AG04449 (cell line): ENCODE data around the gene KIAA0825.

ENCODE experiments used
- CTCF ChIA-PET: fragments of 350-600 bp; formaldehyde crosslinking; extraction: SDS; loops from one replicate; lab custom pipeline; 2021; ENCODE audit warnings: antibody characterized with exemption; lab: Yijun Ruan, JAX
- POLR2A ChIA-PET: fragments of 400-600, 350-600 bp; formaldehyde crosslinking; extraction: SDS; loops from one replicate; lab custom pipeline; 2020; ENCODE audit warnings: antibody characterized with exemption, inconsistent platforms; lab: Yijun Ruan, JAX
- DNase-seq: peaks from one replicate; pipeline ENCODE4 v3.0.0-alpha.2; 2010; ENCODE audit warnings: low read depth, low spot score
- H3K4me3 ChIP-seq: 2 replicates; pipeline ENCODE4 v1.5.1; 2011; ENCODE audit warnings: low read depth, mild to moderate bottlenecking, control low read depth, low read length
- TF ChIP-seq, protein P1 (sequence below): IDR thresholded peaks from one replicate; pipeline ENCODE4 v1.5.1; 2011; ENCODE audit warnings: mild to moderate bottlenecking, moderate library complexity, low read length, control low read depth, inconsistent platforms; ENCODE audit not compliant: insufficient read depth; ENCODE audit errors: missing control alignments

Gene KIAA0825

DNA sequence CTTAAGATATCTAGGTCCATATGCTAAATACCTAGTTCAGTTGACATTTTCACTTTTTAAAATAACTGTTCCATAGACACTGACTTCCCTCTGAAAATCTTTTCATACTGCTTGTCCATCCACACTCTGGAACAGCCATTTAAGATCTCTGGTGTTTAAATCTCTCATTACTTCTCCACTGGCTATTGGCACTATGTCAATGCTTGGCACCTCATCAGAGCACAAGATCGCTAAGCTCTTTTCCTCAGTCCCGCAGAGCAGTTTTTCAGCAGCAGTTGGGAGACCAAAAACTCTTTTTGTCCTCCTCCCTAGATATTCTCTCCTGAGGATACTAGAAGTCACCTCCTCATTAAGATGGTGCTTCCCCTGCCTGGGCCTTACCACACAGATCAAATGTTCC is 172.7 kb downstream of the KIAA0825 start:
- CTCF ChIA-PET = no interaction called here
- no peak overlapping the region for H3K4me3 ChIP-seq
- TF ChIP-seq, protein P1, sequence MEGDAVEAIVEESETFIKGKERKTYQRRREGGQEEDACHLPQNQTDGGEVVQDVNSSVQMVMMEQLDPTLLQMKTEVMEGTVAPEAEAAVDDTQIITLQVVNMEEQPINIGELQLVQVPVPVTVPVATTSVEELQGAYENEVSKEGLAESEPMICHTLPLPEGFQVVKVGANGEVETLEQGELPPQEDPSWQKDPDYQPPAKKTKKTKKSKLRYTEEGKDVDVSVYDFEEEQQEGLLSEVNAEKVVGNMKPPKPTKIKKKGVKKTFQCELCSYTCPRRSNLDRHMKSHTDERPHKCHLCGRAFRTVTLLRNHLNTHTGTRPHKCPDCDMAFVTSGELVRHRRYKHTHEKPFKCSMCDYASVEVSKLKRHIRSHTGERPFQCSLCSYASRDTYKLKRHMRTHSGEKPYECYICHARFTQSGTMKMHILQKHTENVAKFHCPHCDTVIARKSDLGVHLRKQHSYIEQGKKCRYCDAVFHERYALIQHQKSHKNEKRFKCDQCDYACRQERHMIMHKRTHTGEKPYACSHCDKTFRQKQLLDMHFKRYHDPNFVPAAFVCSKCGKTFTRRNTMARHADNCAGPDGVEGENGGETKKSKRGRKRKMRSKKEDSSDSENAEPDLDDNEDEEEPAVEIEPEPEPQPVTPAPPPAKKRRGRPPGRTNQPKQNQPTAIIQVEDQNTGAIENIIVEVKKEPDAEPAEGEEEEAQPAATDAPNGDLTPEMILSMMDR = no peak
- POLR2A ChIA-PET = no interaction called here
- DNase-seq = no peak

DNA sequence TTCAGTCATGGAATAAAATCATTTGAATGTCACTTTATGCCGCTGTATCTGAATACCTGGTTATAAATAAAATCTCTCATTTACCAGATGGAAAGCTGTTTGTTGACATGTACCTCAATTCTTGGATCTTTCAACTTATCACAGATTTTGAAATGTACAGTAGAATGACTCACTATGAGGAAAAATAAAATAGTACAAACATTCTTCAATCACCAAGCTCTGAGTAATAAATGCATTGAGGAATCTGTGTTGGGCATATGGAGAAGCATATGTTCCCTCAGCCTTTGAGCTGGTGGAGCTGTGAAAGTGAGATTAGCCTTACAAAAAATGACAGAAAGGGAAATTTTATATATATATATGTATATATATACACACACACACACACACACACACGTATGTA is 175.4 kb downstream of the KIAA0825 start:
- TF ChIP-seq, protein P1 = no peak
- no peak for DNase-seq
- H3K4me3 ChIP-seq = no peak overlapping the region
- CTCF ChIA-PET = no interaction called here
- POLR2A ChIA-PET = no interaction called here

DNA sequence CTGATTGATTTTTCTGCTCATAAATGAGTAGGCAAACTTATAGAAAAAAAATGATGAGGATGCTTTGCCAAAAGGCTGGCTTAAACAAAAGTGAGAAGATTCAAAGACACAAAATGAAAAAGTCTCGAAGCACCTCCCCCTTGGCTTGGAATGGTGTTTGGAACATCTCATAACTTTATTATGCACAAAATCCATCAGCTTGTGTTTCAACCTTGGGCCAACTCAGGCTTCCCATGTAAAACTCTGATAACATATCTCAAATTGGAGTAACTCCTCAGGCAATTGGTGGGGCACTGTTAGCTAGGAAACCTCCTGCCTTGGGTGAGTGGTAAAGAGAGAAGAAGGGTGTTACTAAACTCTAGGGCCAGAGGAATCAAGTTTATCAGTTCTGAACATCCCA is 176.3 kb downstream of the KIAA0825 start:
- TF ChIP-seq, protein P1 = no peak
- DNase-seq = no peak
- no peak overlapping the region for H3K4me3 ChIP-seq
- CTCF ChIA-PET = no interaction called here
- POLR2A ChIA-PET = no interaction called here

DNA sequence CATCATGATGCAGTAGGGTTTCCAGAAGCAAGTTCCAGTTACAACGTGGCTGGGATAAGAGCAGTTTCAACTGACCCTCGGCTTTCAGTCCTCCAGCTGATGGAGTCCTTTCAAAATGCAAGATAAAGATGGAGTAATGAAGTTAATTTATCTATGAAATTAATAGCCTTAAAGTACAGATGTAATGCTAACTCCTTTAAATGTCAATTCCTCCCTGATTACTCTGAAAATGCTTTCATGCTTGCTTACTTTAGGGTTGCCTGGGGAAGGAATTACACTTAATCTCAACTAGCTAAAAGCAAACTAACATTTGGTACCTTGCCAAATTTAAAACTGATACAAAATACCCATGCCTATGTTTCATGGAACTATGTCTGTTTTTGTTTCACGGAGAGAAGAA is 178.4 kb downstream of the KIAA0825 start:
- ChIA-PET CTCF (no interaction called here), POLR2A (no interaction called here)
- DNase-seq = no peak
- H3K4me3 ChIP-seq = no peak overlapping the region
- TF ChIP-seq, protein P1 = no peak

DNA sequence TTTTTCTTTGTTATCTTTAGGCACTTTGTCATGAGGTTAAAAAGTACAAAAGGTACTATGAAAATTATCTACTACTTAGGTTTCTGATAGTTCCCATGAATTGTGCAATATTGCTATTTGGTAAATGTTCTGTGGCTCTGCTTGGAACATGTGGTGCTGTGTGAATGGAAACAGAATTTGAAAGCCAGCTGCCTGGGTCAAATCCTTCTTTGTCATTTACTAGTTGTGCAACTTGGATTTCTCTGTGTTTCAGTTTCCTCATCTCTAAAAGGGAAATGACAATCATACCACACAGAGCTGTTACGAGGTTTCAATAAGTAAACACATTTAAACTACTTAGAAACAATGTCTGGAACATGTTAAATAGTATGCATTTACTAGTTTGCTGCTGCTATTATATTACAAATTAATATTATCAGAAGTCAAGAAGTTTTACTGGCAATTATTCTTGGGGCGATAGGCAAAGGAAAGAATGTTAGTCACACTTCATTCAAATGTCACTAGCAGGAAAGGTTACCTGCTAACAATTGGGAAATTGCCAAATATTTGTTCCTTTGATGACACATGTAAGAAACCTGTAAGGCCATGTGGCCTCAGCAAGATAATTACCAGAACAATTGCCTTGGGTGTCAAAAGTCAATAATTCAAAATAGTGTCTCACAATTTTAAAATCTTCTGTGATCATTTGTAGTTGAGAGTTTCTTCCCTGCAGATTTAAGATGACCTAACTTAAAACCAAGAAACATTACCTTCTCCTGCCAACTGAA is 184.8 kb downstream of the KIAA0825 start:
- DNase-seq = peak; percentile 52
- ChIA-PET CTCF (no interaction called here), POLR2A (no interaction called here)
- H3K4me3 ChIP-seq = no peak overlapping the region
- TF ChIP-seq, protein P1 = no peak

DNA sequence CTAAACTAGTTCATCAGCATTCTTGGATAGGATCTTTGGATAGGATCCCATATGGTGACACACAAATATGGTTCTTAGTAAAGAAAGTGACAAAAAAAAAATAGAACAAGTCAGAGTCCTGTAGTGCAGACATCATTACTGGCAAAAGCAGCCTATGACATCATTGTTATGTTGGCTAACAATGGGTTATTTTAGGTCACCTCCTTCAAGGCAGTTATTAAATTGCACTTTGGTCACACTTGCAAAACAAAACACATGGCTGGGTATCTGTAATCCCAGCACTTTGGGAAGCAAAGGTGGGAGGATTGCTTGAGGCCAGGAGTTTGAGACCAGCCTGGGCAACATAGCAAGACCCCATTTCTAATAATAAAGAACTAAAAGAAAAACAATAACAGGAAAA is 185.9 kb downstream of the KIAA0825 start:
- CTCF ChIA-PET = no interaction called here
- TF ChIP-seq, protein P1 = no peak
- no peak overlapping the region for H3K4me3 ChIP-seq
- DNase-seq = no peak
- POLR2A ChIA-PET = no interaction called here
